Measurements from ENCODE around the gene ZNF593. TPM values are rescaled to one million over a fixed set of nuclear protein-coding genes. Genes with fewer than 3 reads are reported as not detected.

Gene ZNF593
- total and polyA plus RNA-seq, 2 experiments from 2014 or later: 26.2 to 108 TPM

- Mint-ChIP-seq H3K27ac (no peak overlapping the region), H3K9me3 (no peaks in the 10 kb centered on the region; the same call in 2 of the 3 replicates), H3K4me3 (no peak overlapping the region), H3K27me3 (ENCODE audit: insufficient read depth, low read depth, poor library complexity) (peaks cover 9% of the 10 kb centered on the region), H3K36me3 (ENCODE audit: low read depth) (no peaks in the 10 kb centered on the region), H3K4me1 (peaks cover 21% of the 10 kb centered on the region)
- DNase-seq (ENCODE audit: low spot score) (no peak), ATAC-seq (no peak)
- Histone ChIP-seq H3K9me2 (ENCODE audit: insufficient read depth) (no peaks in the 10 kb centered on the region), H3K4me3 (no peak overlapping the region), H3K36me3 (ENCODE audit: insufficient read depth) (no peaks in the 10 kb centered on the region), H3K27me3 (ENCODE audit: insufficient read depth) (no peaks in the 10 kb centered on the region), H3K4me1 (ENCODE audit: insufficient read depth) (no peaks in the 10 kb centered on the region), H3K79me2 (replicated peaks; ENCODE audit: insufficient read depth) (no peaks in the 10 kb centered on the region), H4K20me1 (replicated peaks; ENCODE audit: insufficient read depth) (no peaks in the 10 kb centered on the region), H3F3A (replicated peaks; ENCODE audit: low read depth) (no peaks in the 10 kb centered on the region), H3K27ac (ENCODE audit: low read depth) (no peak overlapping the region), H3K4me2 (no peak overlapping the region), H2AFZ (no peak overlapping the region)
- TF ChIP-seq CTCF (conservative IDR thresholded peaks at IDR 0.05; ENCODE audit: low read depth in 2 of 2) (no peak), STAT1 (IDR thresholded peaks at IDR 0.05; ENCODE audit: unreplicated experiment) (no peak), ZNF114 (CRISPR knock-in tag; IDR thresholded peaks at IDR 0.05) (no peak), POLR2AphosphoS5 (IDR thresholded peaks at IDR 0.05; ENCODE audit: low read depth) (no peak), ETS1 (IDR thresholded peaks at IDR 0.05) (no peak), EZH2phosphoT487 (IDR thresholded peaks at IDR 0.05; ENCODE audit: unreplicated experiment) (no peak), NANOG (IDR thresholded peaks at IDR 0.05; ENCODE audit: borderline replicate concordance) (no peak)
Measured at GRCh38 chr1:26195805-26196204, 26.1 kb downstream of the ZNF593 start.

- Histone ChIP-seq H3K4me2 (no peak overlapping the region), H3K36me3 (ENCODE audit: insufficient read depth) (no peaks in the 10 kb centered on the region), H3F3A (replicated peaks; ENCODE audit: low read depth) (no peaks in the 10 kb centered on the region), H4K20me1 (replicated peaks; ENCODE audit: insufficient read depth) (no peaks in the 10 kb centered on the region), H3K4me3 (no peak overlapping the region), H2AFZ (no peak overlapping the region), H3K9me2 (ENCODE audit: insufficient read depth) (no peaks in the 10 kb centered on the region), H3K27ac (ENCODE audit: low read depth) (no peak overlapping the region), H3K4me1 (ENCODE audit: insufficient read depth) (no peaks in the 10 kb centered on the region), H3K79me2 (replicated peaks; ENCODE audit: insufficient read depth) (no peaks in the 10 kb centered on the region), H3K27me3 (ENCODE audit: insufficient read depth) (no peaks in the 10 kb centered on the region)
- DNase-seq (ENCODE audit: low spot score): no peak
- Mint-ChIP-seq H3K27me3 (ENCODE audit: insufficient read depth, low read depth, poor library complexity) (peaks cover 15% of the 10 kb centered on the region), H3K36me3 (ENCODE audit: low read depth) (no peaks in the 10 kb centered on the region), H3K4me3 (no peak overlapping the region), H3K27ac (no peak overlapping the region), H3K9me3 (no peaks in the 10 kb centered on the region), H3K4me1 (peaks cover 25% of the 10 kb centered on the region)
- no peak for ATAC-seq
- TF ChIP-seq JUNB (IDR thresholded peaks at IDR 0.05; ENCODE audit: unreplicated experiment): no peak
- TF ChIP-seq REST (IDR thresholded peaks at IDR 0.05; ENCODE audit: unreplicated experiment): no peak
- no peak for TF ChIP-seq ZNF331 (CRISPR knock-in tag; IDR thresholded peaks at IDR 0.05; ENCODE audit: low read depth)
- TF ChIP-seq ZNF114 (CRISPR knock-in tag; IDR thresholded peaks at IDR 0.05): no peak
- TF ChIP-seq ZNF462 (CRISPR knock-in tag; IDR thresholded peaks at IDR 0.05): no peak
Measured at GRCh38 chr1:26197301-26197700, 27.6 kb downstream of the ZNF593 start.
